Measurements from ENCODE around the gene NSL1. TPM values are rescaled to one million over a fixed set of nuclear protein-coding genes. Genes with fewer than 3 reads are reported as not detected.

NSL1 gene
- total and polyA plus RNA-seq, 2 donors (not counting 1 experiment from before 2014, with no cell fraction given): 21.4 to 24.4 TPM

GRCh38 chr1:212703991-212704564, 87.5 kb downstream of the NSL1 start:
- Histone ChIP-seq H3K27me3 (ENCODE audit: control insufficient read depth, insufficient read depth, low read length) (no peaks in the 10 kb centered on the region), H3K27ac (ENCODE audit: insufficient read depth, low read length) (no peak overlapping the region), H3K79me2 (ENCODE audit: control insufficient read depth, insufficient read depth, low read length) (no peaks in the 10 kb centered on the region), H3K4me2 (ENCODE audit: extremely low read depth, insufficient read depth, low read length) (no peak overlapping the region), H2AFZ (ENCODE audit: low read length) (no peak overlapping the region), H3K36me3 (ENCODE audit: control insufficient read depth, insufficient read depth, low read length) (no peaks in the 10 kb centered on the region), H3K4me3 (replicated peaks in 1 of 4; ENCODE audit: control extremely low read depth in 1 of 4, insufficient read depth in 1 of 4, low read depth in 3 of 4, low read length in 4 of 4) (no peak overlapping the region), H4K20me1 (ENCODE audit: control insufficient read depth, extremely low read depth, insufficient read depth, low read length) (peaks cover 2% of the 10 kb centered on the region), H3K9me3 (ENCODE audit: control insufficient read depth, insufficient read depth, low read depth, low read length) (no peaks in the 10 kb centered on the region), H3K9ac (ENCODE audit: insufficient read depth, low read length) (no peak overlapping the region), H3K4me1 (ENCODE audit: control insufficient read depth, extremely low read depth, insufficient read depth, low read length) (peaks cover 4% of the 10 kb centered on the region)
- TF ChIP-seq EZH2 (IDR thresholded peaks at IDR 0.05; ENCODE audit: low read length, missing control alignments) (no peak), CTCF (conservative IDR thresholded peaks at IDR 0.05 in 1 of 2, IDR thresholded peaks at IDR 0.05 in 1 of 2; ENCODE audit: low read depth in 1 of 2, low read length in 2 of 2) (no peak)
- no peak for DNase-seq (ENCODE audit: low read depth in 2 of 2)

GRCh38 chr1:212702672-212703071, 88.9 kb downstream of the NSL1 start:
- H2AFZ ChIP-seq (ENCODE audit: low read length): no peak overlapping the region
- no peak for DNase-seq (ENCODE audit: low read depth in 2 of 2)
- no peaks in the 10 kb centered on the region for H3K36me3 ChIP-seq (ENCODE audit: control insufficient read depth, insufficient read depth, low read length)
- no peaks in the 10 kb centered on the region for H3K9me3 ChIP-seq (ENCODE audit: control insufficient read depth, insufficient read depth, low read depth, low read length)
- no peaks in the 10 kb centered on the region for H3K27me3 ChIP-seq (ENCODE audit: control insufficient read depth, insufficient read depth, low read length)
- H3K4me3 ChIP-seq (replicated peaks in 1 of 4; ENCODE audit: control extremely low read depth in 1 of 4, insufficient read depth in 1 of 4, low read depth in 3 of 4, low read length in 4 of 4): no peak overlapping the region
- TF ChIP-seq EZH2 (IDR thresholded peaks at IDR 0.05; ENCODE audit: low read length, missing control alignments) (no peak), CTCF (conservative IDR thresholded peaks at IDR 0.05 in 1 of 2, IDR thresholded peaks at IDR 0.05 in 1 of 2; ENCODE audit: low read depth in 1 of 2, low read length in 2 of 2) (no peak)
- H3K27ac ChIP-seq (ENCODE audit: insufficient read depth, low read length): no peak overlapping the region
- H3K79me2 ChIP-seq (ENCODE audit: control insufficient read depth, insufficient read depth, low read length): no peaks in the 10 kb centered on the region
- H3K4me2 ChIP-seq (ENCODE audit: extremely low read depth, insufficient read depth, low read length): no peak overlapping the region
- H4K20me1 ChIP-seq (ENCODE audit: control insufficient read depth, extremely low read depth, insufficient read depth, low read length): peaks cover 2% of the 10 kb centered on the region
- H3K4me1 ChIP-seq (ENCODE audit: control insufficient read depth, extremely low read depth, insufficient read depth, low read length): peaks cover 4% of the 10 kb centered on the region
- no peak overlapping the region for H3K9ac ChIP-seq (ENCODE audit: insufficient read depth, low read length)

GRCh38 chr1:212701910-212702309, 89.7 kb downstream of the NSL1 start:
- Histone ChIP-seq H3K9me3 (ENCODE audit: control insufficient read depth, insufficient read depth, low read depth, low read length) (no peaks in the 10 kb centered on the region), H4K20me1 (ENCODE audit: control insufficient read depth, extremely low read depth, insufficient read depth, low read length) (peaks cover 2% of the 10 kb centered on the region), H3K4me2 (ENCODE audit: extremely low read depth, insufficient read depth, low read length) (no peak overlapping the region), H3K27ac (ENCODE audit: insufficient read depth, low read length) (no peak overlapping the region), H3K79me2 (ENCODE audit: control insufficient read depth, insufficient read depth, low read length) (no peaks in the 10 kb centered on the region), H3K36me3 (ENCODE audit: control insufficient read depth, insufficient read depth, low read length) (no peaks in the 10 kb centered on the region), H3K27me3 (ENCODE audit: control insufficient read depth, insufficient read depth, low read length) (no peaks in the 10 kb centered on the region), H3K4me1 (ENCODE audit: control insufficient read depth, extremely low read depth, insufficient read depth, low read length) (peaks cover 4% of the 10 kb centered on the region), H3K9ac (ENCODE audit: insufficient read depth, low read length) (no peak overlapping the region), H3K4me3 (replicated peaks in 1 of 4; ENCODE audit: control extremely low read depth in 1 of 4, insufficient read depth in 1 of 4, low read depth in 3 of 4, low read length in 4 of 4) (no peak overlapping the region), H2AFZ (ENCODE audit: low read length) (no peak overlapping the region)
- TF ChIP-seq EZH2 (IDR thresholded peaks at IDR 0.05; ENCODE audit: low read length, missing control alignments) (no peak), CTCF (conservative IDR thresholded peaks at IDR 0.05 in 1 of 2, IDR thresholded peaks at IDR 0.05 in 1 of 2; ENCODE audit: low read depth in 1 of 2, low read length in 2 of 2) (no peak)
- DNase-seq (ENCODE audit: low read depth in 2 of 2): no peak

Data from fibroblast of lung (primary cell).